Esophagus (tissue), 2 donors: Measurements from ENCODE around the gene SLC37A1. TPM values are rescaled to one million over a fixed set of nuclear protein-coding genes. Genes with fewer than 3 reads are reported as not detected.
"Not testable (repeated sequence)": the region's sequence is repeated elsewhere in the genome, so short reads cannot be mapped to it uniquely, and the experiment has no call there.

Source experiments
- H3K27ac ChIP-seq, 2 donors: one replicate each; pipeline ENCODE4 v1.5.1; 2013; ENCODE audit warnings: low read depth in 2 of 2, mild to moderate bottlenecking in 2 of 2, inconsistent platforms in 1 of 2, low read length in 1 of 2, moderate library complexity in 1 of 2
- H3K27me3 ChIP-seq, 2 donors: one replicate each; pipeline ENCODE4 v1.6.1; 2013; ENCODE audit warnings: low read length in 2 of 2, control low read depth in 1 of 2, mild to moderate bottlenecking in 1 of 2; ENCODE audit not compliant: insufficient read depth in 2 of 2, control insufficient read depth in 1 of 2
- H3K36me3 ChIP-seq, 2 donors: one replicate each; pipeline ENCODE4 v1.6.1; 2013; ENCODE audit warnings: low read length in 1 of 2; ENCODE audit not compliant: control insufficient read depth in 2 of 2, insufficient read depth in 2 of 2
- H3K4me1 ChIP-seq, 2 donors: one replicate each; pipeline ENCODE4 v1.6.1; 2013; ENCODE audit warnings: low read length in 1 of 2; ENCODE audit not compliant: control insufficient read depth in 2 of 2, insufficient read depth in 2 of 2
- H3K4me3 ChIP-seq, 2 donors: one replicate each; pipeline ENCODE4 v1.5.1; 2013; ENCODE audit warnings: low read length in 2 of 2, mild to moderate bottlenecking in 2 of 2, low read depth in 1 of 2, moderate library complexity in 1 of 2
- H3K9me3 ChIP-seq, 2 donors: one replicate each; pipeline ENCODE4 v1.6.1; 2013; ENCODE audit warnings: mild to moderate bottlenecking in 2 of 2, low read depth in 1 of 2, low read length in 1 of 2, moderate library complexity in 1 of 2; ENCODE audit not compliant: control insufficient read depth in 2 of 2, insufficient read depth in 1 of 2
- WGBS, 2 donors: extraction: QIAGEN DNeasy Blood & Tissue Kit; methylation state at CpG; one replicate each; pipeline ENCODE4 v1.1.7; 2013; 5-methylcytosine and 5-hydroxymethylcytosine counted together
- polyA plus RNA-seq, 2 donors: library from polyadenylated mRNA; stranded (reverse); fragments of 200-250 nt; gene quantifications; one replicate each; pipeline ENCODE4 v1.2.3, GENCODE V29; 2013
- donor health status: healthy with polysubstance abuse.
- donor health status: Bipolar disorder and iron deficiency.

SLC37A1 gene
- polyA plus RNA-seq, 2 donors, result 12.4 to 14.1 TPM

- 95% methylated on average over 2 of the region's 2 CpGs for WGBS, 2 donors
- peaks cover 0 to 4% of the 10 kb centered on the region in 2 donors for H3K4me1 ChIP-seq
- H3K27me3 ChIP-seq, result no peaks in the 10 kb centered on the region
- H3K4me3 ChIP-seq, result no peak overlapping the region
- no peaks in the 10 kb centered on the region for H3K36me3 ChIP-seq
- no peak overlapping the region for H3K27ac ChIP-seq
- H3K9me3 ChIP-seq, result peaks cover 0 to 10% of the 10 kb centered on the region in 2 donors
These were observed 96.2 kb downstream of the SLC37A1 start for GRCh38 chr21:42609811-42610210.

- Histone ChIP-seq H3K4me1 (peaks cover 0 to 13% of the 10 kb centered on the region in 2 donors), H3K4me3 (no peak overlapping the region), H3K36me3 (no peaks in the 10 kb centered on the region), H3K27me3 (no peaks in the 10 kb centered on the region), H3K27ac (no peak overlapping the region), H3K9me3 (peaks cover 0 to 3% of the 10 kb centered on the region in 2 donors)
- 92 to 94% methylated on average over 3 of the region's 3 CpGs for WGBS, 2 donors
These were observed 98.2 kb downstream of the SLC37A1 start for GRCh38 chr21:42611852-42612251.

DNA sequence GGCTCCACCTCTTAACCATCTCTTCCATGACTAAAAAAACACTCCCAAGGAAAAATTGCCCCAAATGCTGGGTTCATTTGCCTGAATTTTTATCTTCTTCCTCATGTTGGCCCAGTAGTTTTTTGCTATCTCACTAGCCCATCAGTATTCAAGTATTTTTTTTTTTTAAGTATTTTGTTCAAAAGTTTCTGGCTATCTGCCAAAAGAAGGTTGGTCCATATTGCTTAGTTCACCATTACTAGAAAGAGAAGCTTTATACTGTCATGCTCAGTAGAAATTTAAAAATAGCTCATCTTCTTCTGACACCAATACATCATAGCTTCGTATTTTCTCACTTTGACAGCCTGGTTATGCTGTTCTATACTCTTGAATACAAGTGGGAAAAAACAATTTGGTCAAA, 98.7 kb downstream of the SLC37A1 start:
- Histone ChIP-seq H3K36me3 (no peaks in the 10 kb centered on the region), H3K4me1 (peaks cover 0 to 11% of the 10 kb centered on the region in 2 donors), H3K27ac (no peak overlapping the region), H3K9me3 (peaks cover 0 to 3% of the 10 kb centered on the region in 2 donors), H3K27me3 (no peaks in the 10 kb centered on the region), H3K4me3 (no peak overlapping the region)
- WGBS, 2 donors, result 86 to 90% methylated on average over 1 of the region's 1 CpG

DNA sequence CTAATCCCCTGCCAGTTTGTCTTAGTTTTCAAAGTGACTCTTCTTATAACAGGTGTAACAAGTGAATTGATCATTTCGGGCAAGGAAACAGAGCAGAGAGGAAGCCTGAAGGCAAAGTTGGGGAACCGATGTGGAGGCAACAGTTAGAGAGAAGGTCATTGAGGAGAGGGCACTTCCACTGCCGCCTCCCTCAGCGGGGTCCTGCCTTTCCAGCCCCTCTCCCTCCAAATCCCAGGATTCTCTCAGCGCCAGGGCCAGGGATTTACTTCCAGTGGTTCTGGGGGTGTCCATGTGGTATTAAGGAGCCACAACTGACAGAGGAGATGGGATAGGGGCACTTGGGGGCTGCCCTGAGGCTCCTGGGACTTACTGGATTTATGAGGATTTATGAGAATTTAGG, 100.1 kb downstream of the SLC37A1 start:
- WGBS, 2 donors, result 86 to 89% methylated on average over 5 of the region's 5 CpGs
- no peak overlapping the region for H3K27ac ChIP-seq
- H3K9me3 ChIP-seq, result peaks cover 0 to 3% of the 10 kb centered on the region in 2 donors
- H3K27me3 ChIP-seq, result no peaks in the 10 kb centered on the region
- no peaks in the 10 kb centered on the region for H3K36me3 ChIP-seq
- peaks cover 0 to 11% of the 10 kb centered on the region in 2 donors for H3K4me1 ChIP-seq
- no peak overlapping the region for H3K4me3 ChIP-seq

- Histone ChIP-seq H3K27ac (peak overlapping the region; percentile 37 to 79), H3K27me3 (no peaks in the 10 kb centered on the region), H3K9me3 (peaks cover 0 to 3% of the 10 kb centered on the region in 2 donors), H3K4me3 (peak overlapping the region in 1 of 2 donors; percentile 7), H3K4me1 (peaks cover 0 to 11% of the 10 kb centered on the region in 2 donors), H3K36me3 (no peaks in the 10 kb centered on the region)
- WGBS, 2 donors, result 36 to 47% methylated on average over 9 of the region's 9 CpGs
These were observed 100.7 kb downstream of the SLC37A1 start for GRCh38 chr21:42614396-42614795.

DNA sequence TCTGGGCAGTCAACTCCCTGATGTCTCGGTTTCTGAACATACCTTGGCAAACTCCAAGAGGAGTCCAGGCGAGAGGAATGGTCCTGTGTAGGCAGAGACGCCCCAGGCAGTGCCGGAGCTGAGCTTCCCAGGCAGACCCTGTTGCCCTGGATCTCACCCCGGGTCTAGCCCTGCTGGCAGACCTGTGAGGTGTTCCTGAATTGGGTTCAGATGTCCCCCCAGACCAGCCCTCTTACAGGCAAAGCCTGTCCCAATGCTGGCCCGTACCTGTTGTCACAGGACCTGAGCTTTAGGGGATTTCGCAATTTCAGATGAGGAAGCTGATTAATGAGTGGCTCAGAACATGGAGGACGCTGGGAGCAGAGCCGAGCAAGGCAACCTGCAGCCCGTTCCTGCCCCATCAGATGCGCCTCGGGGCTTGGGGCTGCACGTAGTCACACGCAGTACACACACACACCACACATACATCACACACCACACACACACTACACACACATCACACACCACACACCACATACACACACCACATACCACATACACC, 101.2 kb downstream of the SLC37A1 start:
- WGBS, 2 donors, result 12 to 20% methylated on average over 14 of the region's 14 CpGs

DNA sequence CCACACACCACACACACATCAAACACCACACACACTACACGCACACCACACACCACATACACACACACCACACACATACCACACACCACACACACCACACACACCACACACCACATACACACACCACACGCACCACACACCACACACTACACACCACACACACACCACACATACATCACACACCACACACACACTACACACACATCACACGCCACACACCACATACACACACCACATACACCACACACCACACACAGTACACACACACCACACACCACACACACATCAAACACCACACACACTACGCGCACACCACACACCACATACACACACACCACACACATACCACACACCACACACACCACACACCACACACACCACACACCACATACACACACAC, 101.7 kb downstream of the SLC37A1 start:
- not testable (repeated sequence) for H3K4me3 ChIP-seq, H3K27ac ChIP-seq, H3K9me3 ChIP-seq, H3K36me3 ChIP-seq, H3K27me3 ChIP-seq
- 25 to 48% methylated on average over 2 to 4 of the region's 5 CpGs for WGBS, 2 donors
- H3K4me1 ChIP-seq, result peaks cover 0 to 11% of the 10 kb centered on the region in 2 donors

More for the DNA sequence above, 101.2 kb downstream of the SLC37A1 start:
- Histone ChIP-seq H3K27me3 (no peaks in the 10 kb centered on the region), H3K4me1 (peaks cover 0 to 11% of the 10 kb centered on the region in 2 donors), H3K9me3 (peaks cover 0 to under 1% of the 10 kb centered on the region in 2 donors), H3K27ac (peak overlapping the region; percentile 37 to 79), H3K36me3 (no peaks in the 10 kb centered on the region), H3K4me3 (peak overlapping the region; percentile 7 to 10)

DNA sequence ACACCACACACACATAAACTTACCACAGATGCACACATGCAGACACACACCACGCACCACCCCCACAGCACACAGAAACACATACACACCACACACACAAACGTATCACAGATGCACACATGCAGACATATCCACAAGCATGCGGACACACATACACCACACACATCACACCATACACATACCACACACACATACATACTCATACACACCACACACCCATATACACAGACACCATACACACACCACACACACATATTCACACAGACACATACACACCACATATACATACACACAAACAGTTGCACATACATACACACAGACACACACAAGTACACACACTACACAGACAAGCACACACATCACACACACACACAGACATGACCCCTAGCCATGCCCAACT, 102.3 kb downstream of the SLC37A1 start:
- peaks cover 0 to 11% of the 10 kb centered on the region in 2 donors for H3K4me1 ChIP-seq
- H3K27ac ChIP-seq, result no peak overlapping the region
- no peaks in the 10 kb centered on the region for H3K27me3 ChIP-seq
- 58 to 59% methylated on average over 3 of the region's 3 CpGs for WGBS, 2 donors
- H3K9me3 ChIP-seq, result no peaks in the 10 kb centered on the region
- H3K4me3 ChIP-seq, result no peak overlapping the region
- H3K36me3 ChIP-seq, result no peaks in the 10 kb centered on the region

DNA sequence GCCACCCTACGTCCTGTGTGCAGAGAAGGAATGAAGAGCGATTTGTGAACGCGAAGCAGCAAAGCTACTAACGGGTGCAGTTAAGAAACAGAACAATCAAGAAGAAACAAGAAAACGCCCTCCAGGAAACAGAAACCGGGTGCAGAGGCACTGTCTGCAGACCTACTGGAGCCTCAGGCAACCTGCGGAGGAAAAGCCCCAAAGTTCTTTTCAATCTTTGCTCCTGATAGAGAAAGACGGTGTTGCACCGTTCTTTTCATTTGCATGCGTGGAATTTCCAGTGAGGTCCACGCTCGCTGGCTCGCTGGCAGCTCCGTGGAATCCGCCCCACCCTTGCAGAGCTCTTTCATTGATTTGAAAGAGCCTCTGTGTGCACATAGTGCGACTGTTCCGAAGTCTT, 102.8 kb downstream of the SLC37A1 start:
- peak overlapping the region in 1 of 2 donors; percentile 14 for H3K4me3 ChIP-seq
- 17% methylated on average over 18 of the region's 18 CpGs for WGBS, 2 donors
- no peaks in the 10 kb centered on the region for H3K36me3 ChIP-seq
- no peaks in the 10 kb centered on the region for H3K9me3 ChIP-seq
- H3K27me3 ChIP-seq, result no peaks in the 10 kb centered on the region
- H3K27ac ChIP-seq, result no peak overlapping the region
- peaks cover 0 to 16% of the 10 kb centered on the region in 2 donors for H3K4me1 ChIP-seq

DNA sequence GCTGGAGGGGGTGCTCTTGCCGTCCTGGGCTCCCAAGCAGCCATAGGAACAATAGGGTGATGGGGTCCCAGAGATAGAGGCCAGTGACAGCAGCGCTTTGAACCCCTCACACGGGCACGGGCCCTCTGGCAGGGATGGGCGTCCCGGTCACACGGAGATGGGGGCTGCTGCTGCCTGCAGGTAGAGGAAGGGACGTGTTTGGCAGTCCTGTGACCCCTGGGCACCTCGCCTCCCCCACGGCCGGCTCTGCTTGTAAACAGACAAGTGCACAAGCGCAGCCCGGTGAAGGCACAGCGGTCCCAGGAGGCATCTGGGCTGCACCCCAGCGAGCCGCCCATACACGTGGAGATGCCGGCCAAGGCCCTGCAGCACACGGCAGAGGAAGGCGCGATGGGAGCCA, 103.3 kb downstream of the SLC37A1 start:
- Histone ChIP-seq H3K36me3 (no peaks in the 10 kb centered on the region), H3K9me3 (no peaks in the 10 kb centered on the region), H3K4me3 (no peak overlapping the region), H3K27ac (no peak overlapping the region), H3K27me3 (no peaks in the 10 kb centered on the region), H3K4me1 (peaks cover 0 to 20% of the 10 kb centered on the region in 2 donors)
- 69 to 83% methylated on average over 21 of the region's 21 CpGs for WGBS, 2 donors
